ENCODE measurements around the gene LDLRAD4.

LDLRAD4 gene

GRCh38 chr18:13548106-13548819 is 329.7 kb downstream of the LDLRAD4 start:
- TF ChIP-seq LEF1 (IDR thresholded peaks at IDR 0.05; ENCODE audit: borderline replicate concordance) (no peak), SUZ12 (IDR thresholded peaks at IDR 0.05) (no peak), FOXK2 (IDR thresholded peaks at IDR 0.05) (no peak), FOXA1 (IDR thresholded peaks at IDR 0.05) (no peak), ARNT (IDR thresholded peaks at IDR 0.05) (no peak)
- no peak for DNase-seq (ENCODE audit: extremely low spot score)
- ChIA-PET POLR2A (no interaction called here), CTCF (no interaction called here)

- ChIA-PET POLR2A (no interaction called here), CTCF (interaction anchor here (0.7 kb wide), 1 partner anchor 9 kb away, joined by 3 read pairs; no protein-coding TSS in a partner anchor)
- DNase-seq (ENCODE audit: extremely low spot score), result no peak
- no peak for TF ChIP-seq ZNF384 (IDR thresholded peaks at IDR 0.05)
- no peak for TF ChIP-seq HDGF (IDR thresholded peaks at IDR 0.05; ENCODE audit: borderline replicate concordance)
- TF ChIP-seq PKNOX1 (IDR thresholded peaks at IDR 0.05), result no peak
- no peak for TF ChIP-seq CTBP1 (IDR thresholded peaks at IDR 0.05; ENCODE audit: borderline replicate concordance)
- TF ChIP-seq SP1 (IDR thresholded peaks at IDR 0.05), result no peak
- TF ChIP-seq FOXA1 (IDR thresholded peaks at IDR 0.05), result no peak
- TF ChIP-seq LEF1 (IDR thresholded peaks at IDR 0.05; ENCODE audit: borderline replicate concordance), result no peak
- TF ChIP-seq BHLHE40 (IDR thresholded peaks at IDR 0.05; ENCODE audit: borderline replicate concordance), result no peak
- TF ChIP-seq L3MBTL2 (conservative IDR thresholded peaks at IDR 0.05), result no peak
- TF ChIP-seq ELF4 (IDR thresholded peaks at IDR 0.05), result no peak
- no peak for TF ChIP-seq ARNT (IDR thresholded peaks at IDR 0.05)
- no peak for TF ChIP-seq TARDBP (IDR thresholded peaks at IDR 0.05)
- no peak for TF ChIP-seq SUZ12 (IDR thresholded peaks at IDR 0.05)
- no peak for TF ChIP-seq FOXM1 (IDR thresholded peaks at IDR 0.05; ENCODE audit: borderline replicate concordance)
- no peak for TF ChIP-seq NFRKB (IDR thresholded peaks at IDR 0.05)
- TF ChIP-seq FOXK2 (IDR thresholded peaks at IDR 0.05), result no peak
Measured at GRCh38 chr18:13548966-13549879, 330.7 kb downstream of the LDLRAD4 start.

GRCh38 chr18:13549880-13550232 is 331.3 kb downstream of the LDLRAD4 start:
- no peak for DNase-seq (ENCODE audit: extremely low spot score)
- ChIA-PET CTCF (interaction anchor here (0.7 kb wide), 1 partner anchor 8 kb away, joined by 3 read pairs; no protein-coding TSS in a partner anchor), POLR2A (no interaction called here)
- TF ChIP-seq ZNF384 (IDR thresholded peaks at IDR 0.05) (no peak), HDGF (IDR thresholded peaks at IDR 0.05; ENCODE audit: borderline replicate concordance) (no peak), FOXK2 (IDR thresholded peaks at IDR 0.05) (no peak), SP1 (IDR thresholded peaks at IDR 0.05) (no peak), NFRKB (IDR thresholded peaks at IDR 0.05) (no peak), PKNOX1 (IDR thresholded peaks at IDR 0.05) (no peak), ARNT (IDR thresholded peaks at IDR 0.05) (no peak), L3MBTL2 (conservative IDR thresholded peaks at IDR 0.05) (no peak), BHLHE40 (IDR thresholded peaks at IDR 0.05; ENCODE audit: borderline replicate concordance) (no peak), FOXM1 (IDR thresholded peaks at IDR 0.05; ENCODE audit: borderline replicate concordance) (no peak), ELF4 (IDR thresholded peaks at IDR 0.05) (no peak), TARDBP (IDR thresholded peaks at IDR 0.05) (no peak)

- CTCF ChIA-PET, result no interaction called here
- DNase-seq (ENCODE audit: extremely low spot score), result no peak
- POLR2A ChIA-PET, result no interaction called here
- no peak for TF ChIP-seq ARNT (IDR thresholded peaks at IDR 0.05)
- TF ChIP-seq FOXA1 (IDR thresholded peaks at IDR 0.05), result no peak
- no peak for TF ChIP-seq ZNF384 (IDR thresholded peaks at IDR 0.05)
- no peak for TF ChIP-seq HDGF (IDR thresholded peaks at IDR 0.05; ENCODE audit: borderline replicate concordance)
- TF ChIP-seq BHLHE40 (IDR thresholded peaks at IDR 0.05; ENCODE audit: borderline replicate concordance), result no peak
Measured at GRCh38 chr18:13550418-13551304, 332.1 kb downstream of the LDLRAD4 start.

- no peak for DNase-seq (ENCODE audit: extremely low spot score)
- ChIA-PET CTCF (no interaction called here), POLR2A (no interaction called here)
- TF ChIP-seq SP1 (IDR thresholded peaks at IDR 0.05) (no peak), SUZ12 (IDR thresholded peaks at IDR 0.05) (no peak), HDGF (IDR thresholded peaks at IDR 0.05; ENCODE audit: borderline replicate concordance) (no peak), CTBP1 (IDR thresholded peaks at IDR 0.05; ENCODE audit: borderline replicate concordance) (no peak), ARNT (IDR thresholded peaks at IDR 0.05) (no peak), BHLHE40 (IDR thresholded peaks at IDR 0.05; ENCODE audit: borderline replicate concordance) (no peak), PKNOX1 (IDR thresholded peaks at IDR 0.05) (no peak), FOXM1 (IDR thresholded peaks at IDR 0.05; ENCODE audit: borderline replicate concordance) (no peak), TARDBP (IDR thresholded peaks at IDR 0.05) (no peak), FOXK2 (IDR thresholded peaks at IDR 0.05) (no peak), NFRKB (IDR thresholded peaks at IDR 0.05) (no peak), LEF1 (IDR thresholded peaks at IDR 0.05; ENCODE audit: borderline replicate concordance) (no peak), L3MBTL2 (conservative IDR thresholded peaks at IDR 0.05) (no peak), ELF4 (IDR thresholded peaks at IDR 0.05) (no peak), ZNF384 (IDR thresholded peaks at IDR 0.05) (no peak), FOXA1 (IDR thresholded peaks at IDR 0.05) (no peak)
Measured at GRCh38 chr18:13551305-13551603, 332.7 kb downstream of the LDLRAD4 start.

All from HEK293T (cell line).